Testis (tissue), 2 donors: Measurements from ENCODE around the gene CXADR.

Source experiments
- POLR2A ChIP-seq: fragments of 450-650 bp; IDR thresholded peaks from one replicate; pipeline ENCODE4 v1.6.1; 2017; ENCODE audit warnings: antibody characterized with exemption, mild to moderate bottlenecking, moderate library complexity
- TF ChIP-seq, protein P1 (sequence below), 3 experiments: fragments of 450-650 bp in 2 of 3; fragments of 200-600 bp in 1 of 3; sonication (generic) in 1 of 3; IDR thresholded peaks; one replicate each; pipeline ENCODE4 v1.5.1; 2016 to 2019; ENCODE audit warnings: antibody characterized with exemption in 3 of 3, mild to moderate bottlenecking in 2 of 3, moderate library complexity in 1 of 3

DNA sequence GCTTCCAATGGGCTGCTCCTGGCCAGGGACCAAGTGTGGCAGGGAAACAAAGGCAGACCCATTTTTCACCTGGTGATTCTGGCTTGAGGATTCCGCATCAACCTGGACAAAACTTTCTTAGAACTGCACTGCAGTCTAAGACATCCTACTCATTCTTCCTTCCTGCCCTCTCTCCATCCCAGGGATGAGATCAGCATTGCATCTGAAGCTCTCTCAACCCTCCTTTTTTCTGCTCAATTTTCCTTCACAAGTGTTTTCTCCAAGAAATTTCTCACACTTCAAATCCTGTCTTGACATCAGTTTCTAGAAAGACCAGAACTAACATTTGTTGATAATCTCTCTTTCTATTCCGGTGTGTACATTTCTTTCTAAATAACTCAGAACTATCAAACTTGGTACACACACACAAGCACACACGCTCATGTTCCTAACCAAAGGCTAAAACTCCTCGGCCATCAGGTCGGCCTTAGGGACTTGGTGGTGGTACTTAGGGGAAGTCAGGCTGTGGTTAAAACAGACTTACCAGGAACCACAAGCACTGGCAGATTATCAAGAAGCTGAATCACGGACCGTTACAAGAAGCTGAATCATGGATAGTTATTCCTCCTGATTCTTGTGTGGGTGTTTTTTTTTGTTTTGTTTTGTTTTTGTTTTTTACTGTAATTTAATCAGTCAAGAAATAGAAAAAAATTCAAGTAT is 21.0 kb upstream of the CXADR start:
- TF ChIP-seq, protein P1, sequence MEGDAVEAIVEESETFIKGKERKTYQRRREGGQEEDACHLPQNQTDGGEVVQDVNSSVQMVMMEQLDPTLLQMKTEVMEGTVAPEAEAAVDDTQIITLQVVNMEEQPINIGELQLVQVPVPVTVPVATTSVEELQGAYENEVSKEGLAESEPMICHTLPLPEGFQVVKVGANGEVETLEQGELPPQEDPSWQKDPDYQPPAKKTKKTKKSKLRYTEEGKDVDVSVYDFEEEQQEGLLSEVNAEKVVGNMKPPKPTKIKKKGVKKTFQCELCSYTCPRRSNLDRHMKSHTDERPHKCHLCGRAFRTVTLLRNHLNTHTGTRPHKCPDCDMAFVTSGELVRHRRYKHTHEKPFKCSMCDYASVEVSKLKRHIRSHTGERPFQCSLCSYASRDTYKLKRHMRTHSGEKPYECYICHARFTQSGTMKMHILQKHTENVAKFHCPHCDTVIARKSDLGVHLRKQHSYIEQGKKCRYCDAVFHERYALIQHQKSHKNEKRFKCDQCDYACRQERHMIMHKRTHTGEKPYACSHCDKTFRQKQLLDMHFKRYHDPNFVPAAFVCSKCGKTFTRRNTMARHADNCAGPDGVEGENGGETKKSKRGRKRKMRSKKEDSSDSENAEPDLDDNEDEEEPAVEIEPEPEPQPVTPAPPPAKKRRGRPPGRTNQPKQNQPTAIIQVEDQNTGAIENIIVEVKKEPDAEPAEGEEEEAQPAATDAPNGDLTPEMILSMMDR (IDR thresholded peaks at IDR 0.05) = no peak
- no peak for TF ChIP-seq POLR2A
